Neural crest cell (in vitro differentiated cells): ENCODE results near the gene SERBP1. TPM values are rescaled to one million over a fixed set of nuclear protein-coding genes. Genes with fewer than 3 reads are reported as not detected.
"Not testable (repeated sequence)": the region's sequence is repeated elsewhere in the genome, so short reads cannot be mapped to it uniquely, and the experiment has no call there.

Experiments
- DNase-seq: peaks from one replicate; pipeline ENCODE4 v3.0.0; 2021; ENCODE audit warnings: low read depth, mixed read lengths, low spot score
- H3K27ac Mint-ChIP-seq: one replicate; pipeline ENCODE4 v1.8.0; 2021; ENCODE audit warnings: mild to moderate bottlenecking, mixed read lengths; ENCODE audit not compliant: unreplicated experiment
- H3K27me3 Mint-ChIP-seq: 2 replicates; pipeline ENCODE4 v1.8.0; 2021; ENCODE audit warnings: low read depth, mild to moderate bottlenecking, mixed read lengths
- H3K36me3 Mint-ChIP-seq: 2 replicates; pipeline ENCODE4 v1.8.0; 2021; ENCODE audit warnings: low read depth, mild to moderate bottlenecking, mixed read lengths
- H3K4me1 Mint-ChIP-seq: 2 replicates; pipeline ENCODE4 v1.8.0; 2021; ENCODE audit warnings: mixed read lengths
- H3K4me3 Mint-ChIP-seq: one replicate; pipeline ENCODE4 v1.8.0; 2021; ENCODE audit warnings: mild to moderate bottlenecking, mixed read lengths
- H3K9me3 Mint-ChIP-seq: 2 replicates; pipeline ENCODE4 v1.8.0; 2021; ENCODE audit warnings: mixed read lengths
- total RNA-seq: library from RNA; stranded (reverse); gene quantifications from 2 replicates; pipeline ENCODE4 v1.2.1, GENCODE V29; 2021
- TF ChIP-seq, protein P1 (sequence below): fragments of 200-600 bp; sonication (generic); conservative IDR thresholded peaks from 2 replicates; pipeline ENCODE4 v1.5.0; 2021; ENCODE audit warnings: antibody characterized with exemption, mild to moderate bottlenecking

The SERBP1 gene
- total RNA-seq, 1 donor from 2014 or later = 370 TPM

DNA sequence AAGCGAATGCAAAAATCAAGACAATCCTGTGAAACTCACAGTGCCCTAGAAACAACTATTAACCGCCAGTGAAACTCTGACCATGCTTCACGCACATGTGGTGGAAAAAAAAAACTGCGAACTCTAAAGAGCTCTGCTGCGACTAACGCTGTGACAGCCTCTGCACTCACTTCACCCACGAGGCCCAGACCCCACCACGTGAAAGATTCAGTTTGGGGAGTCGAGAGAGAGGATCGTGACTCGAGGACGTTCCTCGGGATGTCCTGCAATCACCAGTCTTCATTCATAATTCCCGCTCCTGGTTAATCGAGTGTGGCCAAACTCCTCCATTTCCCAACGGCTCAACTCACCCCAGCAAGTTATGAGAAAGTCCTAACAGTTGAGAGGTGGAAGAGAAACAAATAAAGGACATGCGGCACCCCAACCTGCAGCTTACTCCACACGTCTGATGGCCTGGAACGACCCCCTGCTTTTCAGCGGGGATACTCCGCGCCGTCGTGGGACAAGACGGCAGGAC, 1.1 kb downstream of the SERBP1 start:
- Mint-ChIP-seq H3K4me3 (peak overlapping the region; percentile 95), H3K9me3 (no peaks in the 10 kb centered on the region), H3K27ac (peak overlapping the region; percentile 93), H3K27me3 (no peaks in the 10 kb centered on the region), H3K4me1 (peaks cover 43% of the 10 kb centered on the region), H3K36me3 (peaks cover 20% of the 10 kb centered on the region)
- no peak for DNase-seq
- TF ChIP-seq, protein P1, sequence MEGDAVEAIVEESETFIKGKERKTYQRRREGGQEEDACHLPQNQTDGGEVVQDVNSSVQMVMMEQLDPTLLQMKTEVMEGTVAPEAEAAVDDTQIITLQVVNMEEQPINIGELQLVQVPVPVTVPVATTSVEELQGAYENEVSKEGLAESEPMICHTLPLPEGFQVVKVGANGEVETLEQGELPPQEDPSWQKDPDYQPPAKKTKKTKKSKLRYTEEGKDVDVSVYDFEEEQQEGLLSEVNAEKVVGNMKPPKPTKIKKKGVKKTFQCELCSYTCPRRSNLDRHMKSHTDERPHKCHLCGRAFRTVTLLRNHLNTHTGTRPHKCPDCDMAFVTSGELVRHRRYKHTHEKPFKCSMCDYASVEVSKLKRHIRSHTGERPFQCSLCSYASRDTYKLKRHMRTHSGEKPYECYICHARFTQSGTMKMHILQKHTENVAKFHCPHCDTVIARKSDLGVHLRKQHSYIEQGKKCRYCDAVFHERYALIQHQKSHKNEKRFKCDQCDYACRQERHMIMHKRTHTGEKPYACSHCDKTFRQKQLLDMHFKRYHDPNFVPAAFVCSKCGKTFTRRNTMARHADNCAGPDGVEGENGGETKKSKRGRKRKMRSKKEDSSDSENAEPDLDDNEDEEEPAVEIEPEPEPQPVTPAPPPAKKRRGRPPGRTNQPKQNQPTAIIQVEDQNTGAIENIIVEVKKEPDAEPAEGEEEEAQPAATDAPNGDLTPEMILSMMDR = no peak

DNA sequence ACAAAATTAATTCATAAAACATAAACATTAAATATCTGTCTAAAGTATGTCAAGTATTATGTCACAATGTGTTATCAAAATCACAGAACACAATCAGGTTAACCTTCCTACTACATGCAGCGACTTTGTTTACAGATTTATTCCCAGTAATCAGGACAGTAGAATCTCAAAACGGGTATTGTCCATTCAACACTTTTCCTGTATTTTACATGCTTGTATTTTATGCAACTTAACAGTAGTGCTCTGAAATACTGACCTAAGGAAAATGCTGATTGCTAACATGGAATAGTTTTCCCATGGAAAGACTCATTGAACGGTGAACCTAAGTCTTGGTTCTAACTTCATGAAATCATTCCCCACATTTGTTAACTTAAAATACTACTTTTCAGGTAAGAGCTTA, 2.3 kb downstream of the SERBP1 start:
- Mint-ChIP-seq H3K27ac (no peak overlapping the region), H3K4me1 (peaks cover 43% of the 10 kb centered on the region), H3K4me3 (peak overlapping the region; percentile 95), H3K9me3 (no peaks in the 10 kb centered on the region), H3K27me3 (no peaks in the 10 kb centered on the region), H3K36me3 (peaks cover 24% of the 10 kb centered on the region)
- DNase-seq = no peak
- TF ChIP-seq, protein P1 = no peak

DNA sequence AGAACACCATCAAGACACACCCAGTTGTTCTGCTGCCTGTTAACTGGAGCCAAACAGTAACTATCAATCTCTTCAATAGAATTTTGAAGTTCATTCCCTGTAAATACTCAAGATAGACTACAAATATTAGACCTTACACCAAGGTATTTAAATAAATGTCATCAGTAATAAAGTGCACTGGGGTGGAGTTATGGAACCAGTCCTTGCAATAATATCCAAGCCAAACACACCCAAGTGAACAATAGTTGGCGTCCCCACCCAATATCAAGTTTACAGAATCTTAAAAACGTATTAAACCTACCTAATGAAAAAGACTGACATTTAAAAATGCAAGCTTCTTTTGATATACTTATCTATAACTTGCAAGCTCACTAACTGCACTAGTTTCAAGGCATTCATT, 2.7 kb downstream of the SERBP1 start:
- Mint-ChIP-seq H3K27ac (no peak overlapping the region), H3K4me3 (peak overlapping the region; percentile 95), H3K36me3 (peaks cover 24% of the 10 kb centered on the region), H3K4me1 (peaks cover 43% of the 10 kb centered on the region), H3K9me3 (no peaks in the 10 kb centered on the region), H3K27me3 (no peaks in the 10 kb centered on the region)
- TF ChIP-seq, protein P1 = no peak
- DNase-seq = no peak

DNA sequence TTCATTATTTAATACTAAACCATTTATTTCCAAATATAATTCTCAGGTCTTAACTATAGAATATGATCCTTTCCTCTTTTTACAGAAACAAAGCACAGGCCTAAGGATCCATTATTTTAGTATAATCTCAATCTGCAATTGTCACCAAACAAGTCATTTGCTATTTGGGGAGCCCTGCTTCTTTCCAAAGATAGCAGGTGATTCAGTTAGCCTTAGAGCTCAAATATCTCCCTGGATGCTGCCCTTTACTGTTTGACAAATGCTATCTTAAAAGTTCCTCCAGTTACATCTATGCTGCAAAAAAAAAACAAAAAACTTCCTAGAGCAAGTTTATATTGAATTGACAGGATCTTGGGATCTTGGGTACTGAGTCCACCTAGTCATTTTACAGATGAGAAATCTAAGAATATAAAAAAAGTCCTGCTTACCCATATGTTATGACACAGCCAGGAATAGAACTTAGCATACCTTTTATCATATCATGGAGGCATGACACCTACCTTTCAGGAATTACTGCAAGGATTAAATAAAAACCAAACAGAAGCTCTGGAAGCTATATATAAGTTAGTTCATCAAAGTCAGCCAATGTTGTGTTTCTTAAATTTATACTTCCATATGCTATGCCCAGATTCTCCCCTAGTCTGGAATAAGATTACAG, 9.2 kb downstream of the SERBP1 start:
- H3K36me3 Mint-ChIP-seq = peaks cover 19% of the 10 kb centered on the region

DNA sequence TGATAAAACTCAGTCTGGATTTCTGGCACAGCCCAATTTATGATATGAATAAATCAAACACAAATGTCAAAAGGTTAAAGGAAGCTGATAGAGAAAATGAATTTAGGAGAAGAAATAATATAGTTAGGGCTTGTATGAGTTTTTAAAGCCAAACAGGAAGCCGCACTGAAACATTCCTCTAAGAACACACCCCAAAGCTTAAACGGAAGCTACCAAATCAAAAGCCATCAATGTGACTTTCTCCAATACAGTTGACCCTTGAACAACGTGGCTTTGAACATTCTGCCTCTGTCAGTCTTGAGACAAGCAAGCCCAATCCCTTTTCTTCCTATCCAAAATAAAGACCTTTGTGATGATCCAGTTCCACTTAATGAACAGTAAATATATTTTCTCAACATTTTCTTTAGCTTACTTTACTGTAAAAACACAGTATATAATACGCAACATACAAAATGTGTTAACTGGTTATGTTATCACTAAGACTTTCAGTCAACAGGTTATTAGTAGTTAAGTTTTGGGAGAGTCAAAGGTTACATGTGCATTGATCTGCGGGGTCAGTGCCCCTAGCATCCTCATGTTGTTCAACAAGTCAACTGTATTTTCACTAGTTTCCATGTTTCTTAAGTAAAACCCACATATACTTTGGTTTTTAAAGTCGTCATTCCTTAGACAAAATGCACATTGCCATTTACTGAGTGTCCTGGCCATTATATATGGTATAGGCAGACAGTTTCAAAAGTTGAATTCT, 11.2 kb downstream of the SERBP1 start:
- Mint-ChIP-seq H3K36me3 (peaks cover 13% of the 10 kb centered on the region), H3K27ac (no peak overlapping the region), H3K27me3 (no peaks in the 10 kb centered on the region), H3K4me1 (peaks cover 20% of the 10 kb centered on the region), H3K4me3 (no peak overlapping the region), H3K9me3 (no peaks in the 10 kb centered on the region)
- no peak for DNase-seq
- TF ChIP-seq, protein P1 = no peak

More for the DNA sequence above, 9.2 kb downstream of the SERBP1 start:
- H3K27me3 Mint-ChIP-seq = no peaks in the 10 kb centered on the region
- H3K27ac Mint-ChIP-seq = no peak overlapping the region
- H3K9me3 Mint-ChIP-seq = no peaks in the 10 kb centered on the region
- H3K4me1 Mint-ChIP-seq = peaks cover 29% of the 10 kb centered on the region
- DNase-seq = no peak
- no peak overlapping the region for H3K4me3 Mint-ChIP-seq
- TF ChIP-seq, protein P1 = no peak

DNA sequence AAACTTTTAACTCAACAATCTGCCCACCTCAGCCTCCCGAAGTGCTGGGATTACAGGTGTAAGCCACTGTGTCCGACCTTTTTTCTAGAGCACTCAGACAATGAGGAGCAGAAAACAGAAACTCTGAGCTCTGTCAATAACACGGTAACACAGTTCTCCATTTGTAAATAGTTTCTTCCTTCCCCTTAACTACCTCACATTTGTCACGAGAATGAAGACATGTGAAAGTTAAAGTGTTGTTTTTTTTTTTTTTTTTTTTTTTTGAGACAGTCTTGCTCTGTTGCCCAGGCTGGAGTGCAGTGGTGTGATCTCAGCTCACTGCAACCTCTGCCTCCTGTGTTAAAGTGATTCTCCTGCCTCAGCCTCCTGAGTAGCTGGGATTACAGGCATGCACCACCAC, 12.5 kb downstream of the SERBP1 start:
- H3K36me3 Mint-ChIP-seq, H3K9me3 Mint-ChIP-seq, H3K27ac Mint-ChIP-seq, DNase-seq, H3K27me3 Mint-ChIP-seq, H3K4me3 Mint-ChIP-seq: not testable (repeated sequence)
- peaks cover 20% of the 10 kb centered on the region for H3K4me1 Mint-ChIP-seq
